Prostate gland (tissue), 2 donors: Measurements from ENCODE around the gene MCM3AP.

Experiments
- CTCF ChIP-seq, 4 experiments: fragments of 200-600 bp in 2 of 4; fragments of 450-650 bp in 2 of 4; sonication (generic) in 2 of 4; IDR thresholded peaks; 1 replicate in 3 of 4; 2 replicates in 1 of 4; pipeline ENCODE4 v1.5.1; 2016 to 2019; ENCODE audit warnings: antibody characterized with exemption in 4 of 4, mild to moderate bottlenecking in 2 of 4, moderate library complexity in 2 of 4
- POLR2AphosphoS5 ChIP-seq: sonication (generic); formaldehyde crosslinking; IDR thresholded peaks from one replicate; pipeline ENCODE4 v1.6.1; 2017; ENCODE audit warnings: antibody characterized with exemption

- TF ChIP-seq CTCF (IDR thresholded peaks at IDR 0.05): no peak
- TF ChIP-seq POLR2AphosphoS5: no peak
Observed at GRCh38 chr21:46327711-46328110, 42.3 kb upstream of the MCM3AP start.
